Raji (cell line): ENCODE data around the gene INTS1.

ENCODE experiments used
- POLR2A ChIP-seq: IDR thresholded peaks from 2 replicates; pipeline ENCODE4 v1.6.1; 2011; ENCODE audit warnings: low read depth, low read length, control low read depth; ENCODE audit not compliant: insufficient read depth

Gene INTS1

GRCh38 chr7:1503816-1504775 is at the start of gene INTS1:
Gene INTS1 (minus strand): TSS chr7:1504389. CDS start chr7:1503960, 429 bp downstream.
- peak; percentile 76 for TF ChIP-seq POLR2A

DNA sequence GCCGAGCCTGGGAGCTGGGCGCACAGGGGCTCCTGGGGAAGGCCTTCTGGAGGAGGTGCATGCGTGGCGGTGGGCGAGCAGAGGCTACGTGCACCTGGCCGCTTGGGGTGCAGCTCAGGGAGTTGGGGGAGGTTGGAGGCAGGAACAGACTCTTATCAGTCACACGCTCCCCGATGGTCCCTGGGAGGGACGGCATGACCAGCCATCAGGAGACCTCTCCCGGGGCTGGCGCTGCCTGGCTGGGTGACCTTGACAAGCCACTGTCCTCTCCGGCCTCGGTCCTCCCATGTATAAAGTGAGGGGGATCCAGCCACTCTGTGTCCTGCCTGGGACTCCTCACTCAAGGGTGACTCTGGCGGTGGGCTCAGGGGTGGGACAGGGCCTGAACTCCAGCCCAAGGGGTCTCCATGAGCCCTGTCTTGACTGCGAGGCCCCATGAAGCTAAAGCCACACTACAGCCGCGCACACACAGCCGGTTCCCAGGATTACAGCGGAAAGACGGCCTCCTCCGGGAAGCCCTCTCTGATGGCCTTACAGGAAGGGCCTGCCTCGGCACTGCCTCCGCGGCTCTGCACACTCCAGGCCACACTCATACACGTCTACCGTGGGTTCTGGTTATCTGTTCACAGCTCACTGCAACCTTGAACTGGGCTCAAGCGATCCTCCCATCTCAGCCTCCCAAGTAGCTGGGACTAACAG is 49.5 kb upstream of the INTS1 start:
- no peak for TF ChIP-seq POLR2A

DNA sequence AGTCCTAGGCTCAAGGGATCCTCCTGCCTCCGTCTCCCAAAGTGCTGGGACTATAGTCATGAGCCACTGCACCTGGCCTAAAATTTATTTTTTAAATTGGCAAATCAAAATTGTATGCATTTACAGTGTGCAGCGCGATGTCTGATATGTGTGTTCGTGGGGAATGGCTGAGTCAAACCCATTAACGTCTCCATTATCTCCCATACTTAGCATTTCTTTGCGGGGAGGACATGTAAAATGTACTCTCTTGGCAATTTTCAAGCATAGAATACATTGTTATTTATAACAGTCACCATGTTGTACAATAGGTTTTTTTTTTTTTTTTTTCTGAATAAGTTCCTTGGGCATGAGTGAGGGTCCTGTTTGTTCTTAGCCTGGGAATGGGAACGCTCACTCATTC is 48.0 kb upstream of the INTS1 start:
- TF ChIP-seq POLR2A = no peak

DNA sequence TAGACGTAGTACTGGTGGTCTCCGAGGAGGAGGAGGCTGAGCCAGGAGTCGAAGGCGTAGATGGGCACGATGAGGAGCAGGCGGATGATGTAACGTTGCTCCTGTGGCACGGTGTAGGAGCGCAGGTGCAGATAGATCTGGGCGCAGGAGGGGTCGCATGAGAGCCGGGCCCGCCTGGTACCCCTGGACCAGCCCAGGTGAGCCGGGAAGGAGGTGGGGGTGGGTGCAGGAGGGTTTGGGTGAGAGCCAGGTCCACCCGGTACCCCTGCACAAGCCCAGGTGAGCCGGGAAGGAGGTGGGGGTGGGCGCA is 46.6 kb upstream of the INTS1 start:
- no peak for TF ChIP-seq POLR2A

GRCh38 chr7:1550005-1550845 is 46.0 kb upstream of the INTS1 start:
- TF ChIP-seq POLR2A = no peak

GRCh38 chr7:1549357-1550004 is 45.3 kb upstream of the INTS1 start:
- no peak for TF ChIP-seq POLR2A

DNA sequence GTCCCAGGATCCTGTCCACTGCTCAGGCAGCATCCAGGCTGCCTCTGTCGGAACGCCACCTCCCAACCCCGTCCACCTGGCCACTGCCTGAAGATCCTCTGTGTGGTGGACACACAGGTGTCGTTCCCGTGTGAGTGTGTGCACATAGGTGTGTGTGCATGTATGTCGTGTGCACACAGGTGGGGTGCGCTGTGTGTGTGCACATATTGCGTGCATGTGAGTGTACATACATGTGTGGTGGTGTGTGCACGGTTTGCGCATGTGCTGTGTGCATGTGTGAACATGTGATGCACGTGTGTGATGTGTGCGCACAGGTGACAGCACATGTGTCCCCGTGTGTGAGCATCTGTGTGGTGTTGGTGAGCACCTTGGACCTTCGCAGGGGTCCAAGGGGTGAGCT is 44.8 kb upstream of the INTS1 start:
- no peak for TF ChIP-seq POLR2A

- TF ChIP-seq POLR2A = no peak
Measured at GRCh38 chr7:1548438-1548831, 44.2 kb upstream of the INTS1 start.

DNA sequence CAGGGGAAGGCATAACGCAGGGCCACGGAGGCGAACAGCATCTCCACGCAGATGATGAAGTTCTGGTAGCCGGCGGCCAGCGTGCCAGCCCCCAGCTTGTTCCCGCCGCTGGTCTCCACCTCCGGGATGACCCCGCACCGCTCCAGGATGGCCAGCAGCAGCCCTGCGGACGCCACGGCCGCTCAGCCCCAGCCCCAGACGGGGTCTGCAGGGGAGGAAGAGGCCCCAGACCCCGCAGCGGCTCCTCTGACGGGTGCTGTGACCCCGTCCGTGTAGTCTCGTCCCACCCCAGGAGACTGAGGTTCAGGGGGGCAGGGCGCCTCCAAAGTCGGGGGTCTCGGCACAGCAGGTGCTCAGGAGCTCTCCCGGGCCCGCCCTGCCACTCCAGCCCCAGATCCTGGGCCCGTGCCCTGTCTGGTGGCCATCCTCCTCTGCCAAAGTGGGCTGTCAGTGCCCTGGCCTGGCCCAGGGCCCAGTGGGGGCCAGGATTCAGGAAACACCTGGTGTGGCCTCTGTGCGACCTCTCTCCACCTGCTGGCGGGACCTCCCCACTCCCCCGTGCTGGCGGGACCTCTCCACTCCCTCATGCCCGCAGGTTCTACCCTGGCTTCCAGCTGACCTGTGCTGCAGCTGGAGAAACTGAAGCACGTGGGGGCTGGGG is 43.7 kb upstream of the INTS1 start:
- no peak for TF ChIP-seq POLR2A

- no peak for TF ChIP-seq POLR2A
Measured at GRCh38 chr7:1546909-1547776, 43.0 kb upstream of the INTS1 start.

- no peak for TF ChIP-seq POLR2A
Measured at GRCh38 chr7:1546274-1546908, 42.2 kb upstream of the INTS1 start.

DNA sequence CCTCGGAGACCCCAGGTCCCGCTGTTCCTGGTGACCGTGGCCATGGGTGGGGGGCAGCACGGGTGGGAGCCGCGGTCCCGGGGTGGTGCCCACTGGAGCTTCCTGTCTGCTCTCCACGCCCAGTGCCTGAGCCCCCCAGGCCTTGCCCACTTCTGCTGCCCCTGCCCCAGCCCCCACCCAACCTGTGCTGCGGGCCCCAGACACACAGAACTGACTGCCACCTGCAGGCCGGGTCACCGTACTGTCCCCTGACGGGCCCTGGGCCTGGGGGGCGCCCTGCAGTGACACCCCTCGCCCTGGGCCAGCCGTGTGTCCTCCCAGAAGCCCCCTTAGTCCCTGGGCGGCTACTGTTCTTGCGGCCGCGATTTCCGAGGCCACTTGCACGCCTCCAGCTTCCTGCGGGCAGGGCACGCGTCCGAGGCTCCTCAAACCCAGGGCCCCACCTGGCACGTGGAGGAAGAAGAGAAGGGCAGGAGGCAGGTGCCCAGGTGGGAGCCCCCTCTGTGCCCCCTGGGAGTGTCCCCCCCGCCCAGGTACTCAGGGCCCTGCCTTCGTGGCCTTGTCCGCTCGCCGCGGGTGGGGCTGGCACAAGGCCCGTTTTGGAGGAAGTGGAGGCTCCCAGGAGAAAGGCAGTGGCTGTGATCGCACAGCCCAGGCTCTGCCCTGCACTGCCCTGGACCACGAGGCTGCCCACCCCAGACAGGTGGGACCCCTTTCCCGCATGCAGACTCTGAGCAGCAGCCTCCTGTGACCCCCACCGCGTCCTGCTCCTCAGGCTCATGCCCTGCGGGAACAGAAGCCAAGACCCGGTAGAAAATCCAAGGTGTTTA is 41.4 kb upstream of the INTS1 start:
- no peak for TF ChIP-seq POLR2A
